Epithelial cell of proximal tubule (primary cell): Measurements from ENCODE around the gene GPR173. TPM values are rescaled to one million over a fixed set of nuclear protein-coding genes. Genes with fewer than 3 reads are reported as not detected.

ENCODE experiments used
- DNase-seq: peaks from one replicate; pipeline ENCODE4 v3.0.0-alpha.2; 2011; ENCODE audit warnings: low read depth
- H3K4me3 ChIP-seq: 2 replicates; pipeline ENCODE4 v1.5.1; 2011; ENCODE audit warnings: low read depth, mild to moderate bottlenecking, low read length
- total RNA-seq: library from RNA; depleted of rRNA; stranded (reverse); fragments of >200 nt; gene quantifications from 2 replicates; pipeline ENCODE4 v1.2.3, GENCODE V29; 2015
- TF ChIP-seq, protein P1 (sequence below): conservative IDR thresholded peaks from 2 replicates; pipeline ENCODE4 v1.5.1; 2012; ENCODE audit warnings: low read depth, mild to moderate bottlenecking, low read length

Gene GPR173
- total RNA-seq, 1 donor from 2014 or later = 2.2 TPM

DNA sequence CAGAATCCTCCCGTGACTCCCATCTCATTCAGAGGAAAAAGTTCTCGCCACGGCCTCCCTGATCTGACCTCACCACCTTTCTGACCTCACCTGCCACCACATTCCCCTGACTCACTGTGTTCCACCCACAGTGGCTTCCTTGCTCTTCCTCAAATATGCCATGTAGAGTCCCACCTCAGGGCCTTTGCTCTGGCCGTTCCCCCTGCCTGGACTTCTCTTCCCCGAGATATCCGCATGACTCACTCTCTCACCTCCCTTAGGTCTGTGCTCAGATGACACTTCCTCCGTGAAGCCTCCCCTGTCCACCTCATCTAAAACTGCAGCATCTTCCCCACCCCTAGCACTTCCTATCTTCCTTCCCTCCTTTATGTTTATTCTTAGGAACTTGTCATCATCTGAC is 26.4 kb downstream of the GPR173 start:
- DNase-seq = no peak
- TF ChIP-seq, protein P1, sequence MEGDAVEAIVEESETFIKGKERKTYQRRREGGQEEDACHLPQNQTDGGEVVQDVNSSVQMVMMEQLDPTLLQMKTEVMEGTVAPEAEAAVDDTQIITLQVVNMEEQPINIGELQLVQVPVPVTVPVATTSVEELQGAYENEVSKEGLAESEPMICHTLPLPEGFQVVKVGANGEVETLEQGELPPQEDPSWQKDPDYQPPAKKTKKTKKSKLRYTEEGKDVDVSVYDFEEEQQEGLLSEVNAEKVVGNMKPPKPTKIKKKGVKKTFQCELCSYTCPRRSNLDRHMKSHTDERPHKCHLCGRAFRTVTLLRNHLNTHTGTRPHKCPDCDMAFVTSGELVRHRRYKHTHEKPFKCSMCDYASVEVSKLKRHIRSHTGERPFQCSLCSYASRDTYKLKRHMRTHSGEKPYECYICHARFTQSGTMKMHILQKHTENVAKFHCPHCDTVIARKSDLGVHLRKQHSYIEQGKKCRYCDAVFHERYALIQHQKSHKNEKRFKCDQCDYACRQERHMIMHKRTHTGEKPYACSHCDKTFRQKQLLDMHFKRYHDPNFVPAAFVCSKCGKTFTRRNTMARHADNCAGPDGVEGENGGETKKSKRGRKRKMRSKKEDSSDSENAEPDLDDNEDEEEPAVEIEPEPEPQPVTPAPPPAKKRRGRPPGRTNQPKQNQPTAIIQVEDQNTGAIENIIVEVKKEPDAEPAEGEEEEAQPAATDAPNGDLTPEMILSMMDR = no peak
- no peak overlapping the region for H3K4me3 ChIP-seq

DNA sequence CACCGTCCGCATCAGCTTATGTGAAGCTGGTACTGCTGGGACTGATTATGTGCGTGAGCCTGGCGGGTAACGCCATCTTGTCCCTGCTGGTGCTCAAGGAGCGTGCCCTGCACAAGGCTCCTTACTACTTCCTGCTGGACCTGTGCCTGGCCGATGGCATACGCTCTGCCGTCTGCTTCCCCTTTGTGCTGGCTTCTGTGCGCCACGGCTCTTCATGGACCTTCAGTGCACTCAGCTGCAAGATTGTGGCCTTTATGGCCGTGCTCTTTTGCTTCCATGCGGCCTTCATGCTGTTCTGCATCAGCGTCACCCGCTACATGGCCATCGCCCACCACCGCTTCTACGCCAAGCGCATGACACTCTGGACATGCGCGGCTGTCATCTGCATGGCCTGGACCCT is 28.1 kb downstream of the GPR173 start:
- no peak overlapping the region for H3K4me3 ChIP-seq
- TF ChIP-seq, protein P1 = no peak
- DNase-seq = no peak

DNA sequence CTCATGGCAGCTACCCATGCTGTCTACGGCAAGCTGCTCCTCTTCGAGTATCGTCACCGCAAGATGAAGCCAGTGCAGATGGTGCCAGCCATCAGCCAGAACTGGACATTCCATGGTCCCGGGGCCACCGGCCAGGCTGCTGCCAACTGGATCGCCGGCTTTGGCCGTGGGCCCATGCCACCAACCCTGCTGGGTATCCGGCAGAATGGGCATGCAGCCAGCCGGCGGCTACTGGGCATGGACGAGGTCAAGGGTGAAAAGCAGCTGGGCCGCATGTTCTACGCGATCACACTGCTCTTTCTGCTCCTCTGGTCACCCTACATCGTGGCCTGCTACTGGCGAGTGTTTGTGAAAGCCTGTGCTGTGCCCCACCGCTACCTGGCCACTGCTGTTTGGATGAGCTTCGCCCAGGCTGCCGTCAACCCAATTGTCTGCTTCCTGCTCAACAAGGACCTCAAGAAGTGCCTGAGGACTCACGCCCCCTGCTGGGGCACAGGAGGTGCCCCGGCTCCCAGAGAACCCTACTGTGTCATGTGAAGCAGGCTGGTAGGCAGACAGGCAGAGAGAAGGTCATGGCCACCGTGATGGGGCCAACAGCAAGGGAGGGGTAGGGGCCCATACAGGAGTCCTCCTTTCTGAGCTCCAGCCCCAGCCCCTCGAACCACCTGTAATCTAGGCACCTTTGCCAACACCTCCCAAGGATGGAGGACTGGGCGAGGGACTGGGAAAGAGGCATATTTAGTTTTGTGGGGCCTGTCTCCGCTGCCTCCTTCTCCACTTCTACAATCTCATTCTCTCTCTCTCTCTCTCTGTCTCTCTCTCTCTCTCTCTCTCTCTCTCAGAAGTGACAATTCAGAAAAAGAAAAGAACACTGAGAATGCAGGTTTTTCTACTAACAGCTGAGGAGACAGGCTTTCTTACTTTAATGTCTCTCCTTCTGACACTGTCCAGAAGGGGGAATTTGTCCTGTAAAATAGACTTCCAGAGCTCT is 28.9 kb downstream of the GPR173 start:
- no peak overlapping the region for H3K4me3 ChIP-seq
- no peak for DNase-seq
- TF ChIP-seq, protein P1 = peak; percentile 14

DNA sequence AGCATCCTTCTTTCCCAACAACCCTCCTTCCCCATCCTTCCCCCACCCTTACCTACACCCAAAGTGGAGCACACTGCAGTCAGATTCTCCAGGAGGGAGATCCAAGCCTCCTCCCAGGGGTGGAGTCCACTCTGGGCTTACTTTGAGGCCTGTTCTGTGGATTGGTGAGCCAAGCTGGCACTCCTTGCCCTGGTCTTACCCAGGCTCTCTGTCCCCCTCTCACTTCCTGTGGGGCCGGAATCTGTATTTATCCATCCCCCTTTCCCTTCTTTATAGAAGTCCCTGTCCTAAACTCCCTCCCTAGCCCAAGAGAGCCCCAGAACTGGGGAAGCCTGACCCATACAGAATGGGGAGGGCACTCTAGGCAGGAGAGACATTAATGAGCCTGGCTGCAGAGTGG is 30.4 kb downstream of the GPR173 start:
- no peak for DNase-seq
- TF ChIP-seq, protein P1 = no peak
- H3K4me3 ChIP-seq = no peak overlapping the region

DNA sequence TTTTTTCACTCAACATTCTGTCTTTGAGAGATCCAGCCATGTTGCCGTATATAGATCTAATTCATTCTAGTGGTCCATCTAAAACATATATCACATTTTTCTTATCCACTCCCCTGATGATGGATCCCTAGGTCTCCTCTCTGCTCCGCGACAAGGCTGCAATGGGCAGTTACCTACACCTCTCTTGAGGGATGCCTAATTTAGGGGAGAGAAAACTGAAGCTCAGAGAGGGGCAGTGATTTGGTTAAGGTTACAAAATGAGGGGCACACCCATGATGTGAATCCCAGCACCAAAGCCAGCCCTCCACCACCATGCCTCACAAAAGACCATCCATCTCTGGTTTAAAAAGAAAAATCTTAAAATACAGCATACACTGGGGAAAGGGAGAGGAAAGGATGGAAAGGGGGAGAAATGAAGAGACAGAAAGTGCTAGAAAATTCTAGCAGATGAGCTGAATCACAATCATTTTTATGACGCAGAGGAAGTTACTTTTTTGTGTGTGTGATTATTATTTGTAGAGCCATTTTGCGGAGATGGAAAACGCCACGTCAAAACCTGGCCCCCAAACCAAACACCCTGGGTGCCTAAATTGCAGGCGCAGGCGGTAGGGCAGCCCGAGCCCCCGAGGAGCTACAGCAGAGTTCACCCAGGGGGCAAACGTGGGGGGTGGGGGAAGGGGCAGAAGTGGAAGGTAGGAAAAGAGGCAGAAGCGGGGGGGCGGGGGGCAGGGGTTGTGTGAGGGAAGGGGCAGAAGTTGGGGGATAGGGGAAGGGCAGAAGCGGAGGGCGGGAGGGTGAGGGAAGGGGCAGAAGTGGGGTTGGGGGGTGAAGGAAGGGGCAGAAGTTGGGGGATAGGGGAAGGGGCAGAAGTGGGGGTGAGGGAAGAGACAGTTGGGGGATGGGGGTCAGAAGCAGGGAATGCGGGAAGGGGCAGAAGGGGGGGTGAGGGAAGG is 32.3 kb downstream of the GPR173 start:
- H3K4me3 ChIP-seq = no peak overlapping the region
- no peak for DNase-seq
- TF ChIP-seq, protein P1 = no peak

DNA sequence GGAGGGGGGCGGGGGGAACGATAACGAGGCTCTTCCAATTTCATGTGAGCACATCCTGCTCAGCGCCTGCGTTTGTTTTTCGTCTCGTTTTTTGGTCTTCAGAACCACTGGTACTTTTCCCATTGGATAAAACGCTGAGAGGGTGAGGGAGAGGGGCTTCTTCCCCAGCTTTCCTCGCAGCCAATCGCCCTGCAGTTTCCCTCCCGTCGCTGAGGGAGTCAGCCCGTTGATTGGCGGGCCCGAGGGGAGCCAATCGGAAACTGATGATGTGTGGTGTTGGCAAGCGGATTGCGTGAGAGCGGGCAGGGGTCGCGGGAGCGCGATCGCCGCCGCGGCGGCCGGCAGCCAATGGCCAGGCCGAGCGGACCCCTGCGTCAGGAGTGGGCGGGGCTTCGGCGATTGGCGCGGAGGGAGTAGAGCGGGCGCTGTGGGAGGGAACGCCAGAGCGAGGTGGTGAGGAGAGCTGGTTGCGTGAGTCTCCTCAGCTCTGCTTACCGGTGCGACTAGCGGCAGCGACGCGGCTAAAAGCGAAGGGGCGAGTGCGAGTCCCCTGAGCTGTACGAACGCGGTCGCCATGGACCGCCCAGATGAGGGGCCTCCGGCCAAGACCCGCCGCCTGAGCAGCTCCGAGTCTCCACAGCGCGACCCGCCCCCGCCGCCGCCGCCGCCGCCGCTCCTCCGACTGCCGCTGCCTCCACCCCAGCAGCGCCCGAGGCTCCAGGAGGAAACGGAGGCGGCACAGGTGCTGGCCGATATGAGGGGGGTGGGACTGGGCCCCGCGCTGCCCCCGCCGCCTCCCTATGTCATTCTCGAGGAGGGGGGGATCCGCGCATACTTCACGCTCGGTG is 33.6 kb downstream of the GPR173 start, which contains the start of gene TSPYL2:
Gene TSPYL2 (plus strand): TSS at position 443 of the 848 bp plus-strand sequence. CDS start 132 bp downstream, at position 575.
- peak within 1 kb of the TSS; percentile 65 for H3K4me3 ChIP-seq
- DNase-seq = no peak
- TF ChIP-seq, protein P1 = no peak
